HG02884 (cell line): Measurements from ENCODE around the gene CSF2.

Experiments
- ATAC-seq: cut with Tn5 transposase; IDR thresholded peaks from one replicate; pipeline ENCODE4 v1.9.1; 2021; ENCODE audit warnings: mild to moderate bottlenecking, moderate library complexity; ENCODE audit not compliant: unreplicated experiment

CSF2 gene

DNA sequence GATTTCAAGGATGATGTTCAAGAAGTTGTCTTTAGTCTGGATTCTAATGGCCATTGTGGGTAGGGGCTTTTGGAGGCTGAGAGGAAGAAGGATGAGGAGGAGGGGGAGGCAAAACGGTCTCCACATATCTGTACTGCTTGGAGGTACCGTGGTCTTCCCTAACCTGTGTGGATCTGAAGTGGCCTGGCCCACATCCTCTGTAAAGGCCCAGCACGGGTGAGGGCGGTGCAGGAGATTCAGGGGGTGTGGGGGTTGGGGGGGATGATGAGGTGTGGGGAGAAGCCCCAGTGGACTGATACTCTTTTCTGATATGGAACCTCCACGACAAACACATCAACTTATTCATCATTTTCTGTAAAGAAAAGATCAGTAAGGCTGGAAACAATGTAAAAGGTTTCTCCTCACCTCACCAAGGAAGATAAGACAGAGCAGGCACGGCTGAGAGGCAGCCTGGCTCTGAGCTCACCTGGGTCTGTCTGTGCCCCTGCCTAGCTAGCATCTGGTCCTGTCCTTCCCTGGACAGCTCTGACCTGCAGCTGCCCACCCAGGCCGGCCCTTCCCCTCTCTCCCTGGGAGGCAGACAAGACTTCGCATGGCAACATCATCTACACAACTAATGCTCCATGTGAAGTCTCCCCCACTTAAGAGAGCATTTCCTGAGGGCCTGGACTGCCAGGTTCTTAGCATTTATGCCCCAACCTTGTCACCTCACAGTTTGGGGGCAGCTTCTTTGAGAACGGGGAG is 18.7 kb upstream of the CSF2 start:
- ATAC-seq = no peak

DNA sequence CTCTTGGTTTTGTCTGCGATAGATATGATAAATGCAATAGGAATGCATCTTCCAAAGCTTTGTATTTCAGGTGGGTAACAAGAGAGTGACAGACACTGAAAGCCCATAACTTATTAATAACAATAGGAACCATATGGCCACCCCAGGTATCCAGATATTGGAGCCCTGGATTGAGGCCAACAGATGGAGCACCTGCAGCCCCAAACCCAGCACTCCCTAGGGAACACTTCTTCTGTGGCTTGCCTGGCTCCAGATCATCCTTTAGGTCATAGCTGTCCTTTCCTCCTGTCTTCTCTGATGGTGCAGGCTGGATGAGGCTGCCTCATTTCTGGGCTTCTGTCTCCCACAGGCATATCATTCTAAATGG is 18.2 kb upstream of the CSF2 start:
- no peak for ATAC-seq

DNA sequence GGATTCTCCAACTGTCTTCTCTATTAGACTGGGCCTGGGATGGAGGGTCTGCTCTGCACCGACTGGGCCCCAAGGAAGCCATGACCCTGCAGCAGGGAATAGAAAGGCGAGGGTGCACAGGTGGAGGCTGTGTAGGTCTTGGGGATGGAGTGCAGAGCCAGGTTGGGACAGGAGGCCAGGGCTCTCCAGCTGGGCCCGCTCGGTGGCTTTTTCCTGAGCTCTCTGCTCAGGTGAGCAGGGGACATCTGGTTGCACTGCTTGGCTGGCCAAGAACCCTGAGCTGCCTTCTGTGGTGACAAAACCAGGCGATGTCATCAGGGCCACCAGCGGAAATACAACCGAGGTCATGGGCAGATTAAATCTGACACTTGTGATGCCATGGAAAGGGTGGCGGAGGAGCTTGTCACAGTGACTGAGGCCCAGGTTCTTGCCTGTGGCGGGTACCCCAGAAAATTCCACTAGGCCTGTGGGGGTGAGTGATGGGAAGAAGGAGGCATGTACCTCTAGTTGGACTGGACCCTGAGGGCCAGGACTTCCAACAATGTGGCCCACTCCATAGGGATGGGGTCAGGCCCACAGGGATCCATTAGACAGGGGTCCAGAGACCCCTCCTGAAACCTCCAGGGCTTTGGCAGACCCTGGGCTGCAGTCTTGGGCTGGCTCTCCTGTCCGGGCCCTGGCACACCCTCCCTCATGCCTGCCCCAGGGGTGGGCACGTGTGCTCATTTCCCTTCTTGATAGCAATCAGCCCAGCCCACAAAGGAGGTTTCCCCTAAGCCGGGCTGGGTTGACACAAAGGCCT is 17.6 kb upstream of the CSF2 start:
- ATAC-seq = no peak

DNA sequence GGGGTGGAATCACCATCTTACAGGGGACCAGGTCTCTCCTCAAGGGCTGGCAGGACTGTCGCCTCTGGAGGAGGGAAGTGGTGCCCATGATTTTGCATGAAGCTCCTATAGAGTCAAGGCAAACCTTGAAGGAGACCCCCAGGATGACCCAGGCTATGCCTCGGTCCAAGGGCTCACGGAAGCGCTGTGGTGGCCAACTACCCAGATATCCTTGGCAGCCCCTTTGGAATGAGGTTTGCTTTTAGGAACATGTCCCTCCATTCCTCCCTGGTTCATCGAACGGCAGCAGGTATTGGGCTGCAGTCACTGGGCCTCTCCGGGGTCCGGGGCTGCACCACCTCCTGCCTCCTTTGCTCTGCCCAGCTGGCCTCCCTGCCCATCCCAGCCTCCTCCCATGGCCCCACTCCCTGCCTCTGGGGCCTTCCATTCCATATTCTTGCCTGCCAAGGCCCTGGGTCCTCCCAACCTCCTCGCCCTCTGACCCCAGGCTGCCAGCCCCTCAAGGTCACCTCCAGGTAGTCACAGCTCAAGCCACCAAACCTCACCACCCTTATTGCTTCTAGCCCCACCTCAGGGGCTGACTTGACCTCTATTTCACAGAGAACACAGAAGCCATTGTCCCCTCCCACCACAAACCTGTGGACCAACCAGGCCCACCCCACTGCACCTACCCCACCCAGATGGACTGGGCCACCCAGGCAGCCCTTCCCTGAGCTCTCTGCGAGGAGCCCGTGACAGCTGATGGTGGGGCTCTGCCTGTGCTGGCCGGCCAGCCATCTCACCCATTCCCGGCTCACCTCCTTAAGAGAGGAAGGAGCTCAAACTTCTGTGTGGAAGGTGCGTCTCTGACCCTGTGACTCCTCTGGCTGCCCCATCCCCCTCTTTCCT is 16.7 kb upstream of the CSF2 start:
- no peak for ATAC-seq

DNA sequence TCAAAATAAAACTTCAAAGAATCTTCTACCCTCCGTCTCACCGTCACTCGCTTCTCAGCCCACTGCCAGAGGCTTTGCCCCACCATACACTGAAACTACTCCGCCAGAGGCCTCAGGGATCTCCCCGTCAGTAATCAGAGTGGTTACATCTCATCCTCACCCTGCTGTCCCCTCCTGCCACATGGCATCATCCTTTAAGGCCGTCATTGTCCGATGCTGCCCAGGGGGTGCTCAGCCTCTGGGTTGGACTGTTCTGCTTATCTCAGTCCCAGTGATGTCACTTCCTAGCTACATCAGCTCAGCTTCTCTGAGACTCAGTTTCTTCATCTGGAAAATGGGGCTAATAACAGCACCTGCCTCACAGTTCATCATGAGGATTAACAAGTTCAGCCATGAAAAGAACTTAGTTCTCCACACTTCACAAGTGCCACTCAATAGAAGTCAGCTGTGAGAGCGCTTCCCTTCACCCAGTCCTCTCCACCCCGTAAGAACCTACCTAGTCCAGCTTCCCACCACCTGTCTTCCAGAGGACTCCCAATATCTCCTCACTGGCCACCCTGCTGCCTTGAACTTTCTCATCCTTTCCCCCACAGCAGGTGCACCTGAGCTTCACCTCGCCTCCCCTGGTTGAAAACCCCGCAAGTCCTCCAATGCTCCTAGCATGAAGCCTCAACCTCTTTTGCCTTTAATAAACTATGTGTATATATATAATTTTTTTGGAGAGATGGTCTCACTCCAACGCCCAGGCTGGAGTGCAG is 15.9 kb upstream of the CSF2 start:
- no peak for ATAC-seq

DNA sequence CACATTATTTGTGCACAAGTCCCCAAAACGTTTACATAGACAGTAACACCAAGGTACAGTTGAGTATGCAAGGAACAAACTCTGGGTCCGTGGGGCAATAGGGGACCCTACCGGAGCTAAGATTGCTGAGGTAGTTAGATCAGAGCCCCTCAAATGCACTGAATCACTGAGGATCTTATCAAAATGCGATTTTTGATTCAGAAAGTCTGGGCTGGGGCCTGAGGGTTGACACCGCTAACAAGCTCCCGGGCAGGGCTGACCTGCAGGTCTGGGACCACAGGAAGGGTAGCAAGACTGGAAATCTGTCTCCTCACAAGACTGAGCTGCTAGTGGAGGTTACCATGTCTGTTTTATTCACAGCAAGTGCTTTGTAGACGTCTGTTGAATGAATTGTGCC is 14.9 kb upstream of the CSF2 start:
- ATAC-seq = no peak

DNA sequence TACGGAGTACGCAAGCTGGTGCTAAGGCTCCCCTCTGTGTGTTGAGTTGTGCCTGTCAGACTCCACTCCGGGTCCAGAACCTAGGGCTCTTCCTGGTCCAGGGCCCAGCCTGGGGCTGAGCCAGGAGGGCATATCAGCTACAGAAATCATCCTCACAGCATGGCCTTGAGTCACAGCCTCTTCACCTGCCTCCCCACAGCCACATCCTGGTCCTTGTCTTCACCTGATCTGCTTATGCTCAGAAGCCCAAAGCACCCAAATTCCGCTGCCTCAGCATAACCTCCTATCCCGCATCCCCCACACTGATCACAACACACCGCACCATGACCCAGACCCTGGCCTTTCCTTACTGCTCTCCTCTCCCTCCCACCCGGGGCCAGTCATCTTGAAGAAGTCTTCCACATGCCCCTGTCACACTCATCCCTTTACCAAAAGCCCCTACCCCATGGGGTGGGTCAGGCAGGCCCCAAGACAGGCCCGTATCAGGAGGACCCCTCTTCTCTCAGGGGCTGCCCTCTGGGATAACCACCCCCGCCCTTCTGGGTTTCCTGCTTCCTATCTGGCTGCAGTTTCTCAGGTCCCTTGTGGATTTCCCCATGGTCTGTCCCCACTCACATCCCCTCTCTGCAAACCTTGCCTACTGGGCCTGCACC is 14.4 kb upstream of the CSF2 start:
- ATAC-seq = no peak

DNA sequence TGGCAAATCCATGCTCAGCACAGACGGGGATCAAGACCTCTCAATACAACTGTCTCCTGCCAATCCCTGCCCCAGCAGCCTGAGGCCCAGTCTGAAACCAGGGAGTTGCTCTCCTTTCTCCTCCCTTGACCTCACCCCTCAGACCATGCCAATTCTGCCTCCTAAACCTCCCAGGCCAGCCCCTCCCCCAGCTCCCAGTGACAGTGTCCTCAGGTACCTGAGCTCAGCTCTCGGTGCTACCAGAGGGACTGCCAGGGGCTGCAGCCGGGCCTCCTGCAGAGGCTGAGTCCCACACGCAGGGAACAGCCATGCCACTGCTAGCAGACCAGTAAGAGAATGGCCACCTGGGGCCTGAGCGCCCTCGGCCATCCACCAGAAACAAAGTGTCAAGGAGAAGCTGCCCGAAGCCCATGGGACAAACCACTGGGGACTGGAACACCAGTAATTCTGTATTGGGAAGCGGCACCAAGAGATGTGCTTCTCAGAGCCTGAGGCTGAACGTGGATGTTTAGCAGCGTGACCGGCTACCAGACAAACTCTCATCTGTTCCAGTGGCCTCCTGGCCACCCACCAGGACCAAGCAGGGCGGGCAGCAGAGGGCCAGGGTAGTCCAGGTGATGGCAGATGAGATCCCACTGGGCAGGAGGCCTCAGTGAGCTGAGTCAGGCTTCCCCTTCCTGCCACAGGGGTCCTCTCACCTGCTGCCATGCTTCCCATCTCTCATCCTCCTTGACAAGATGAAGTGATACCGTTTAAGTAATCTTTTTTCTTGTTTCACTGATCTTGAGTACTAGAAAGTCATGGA is 13.7 kb upstream of the CSF2 start:
- ATAC-seq = no peak

DNA sequence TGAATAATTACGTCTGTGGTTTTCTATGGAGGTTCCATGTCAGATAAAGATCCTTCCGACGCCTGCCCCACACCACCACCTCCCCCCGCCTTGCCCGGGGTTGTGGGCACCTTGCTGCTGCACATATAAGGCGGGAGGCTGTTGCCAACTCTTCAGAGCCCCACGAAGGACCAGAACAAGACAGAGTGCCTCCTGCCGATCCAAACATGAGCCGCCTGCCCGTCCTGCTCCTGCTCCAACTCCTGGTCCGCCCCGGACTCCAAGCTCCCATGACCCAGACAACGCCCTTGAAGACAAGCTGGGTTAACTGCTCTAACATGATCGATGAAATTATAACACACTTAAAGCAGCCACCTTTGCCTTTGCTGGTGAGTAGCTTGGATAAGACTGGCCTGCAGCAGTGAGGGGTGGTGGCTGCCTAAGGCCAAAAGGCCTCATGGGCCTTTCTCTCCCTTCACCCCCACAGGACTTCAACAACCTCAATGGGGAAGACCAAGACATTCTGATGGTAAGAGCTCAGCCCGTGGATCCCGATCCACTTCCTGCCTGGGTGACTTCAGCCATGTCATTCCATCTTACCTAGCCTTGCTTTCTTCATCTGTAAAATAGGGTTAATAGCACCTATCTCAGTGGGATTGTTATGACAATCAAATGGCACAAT is 13.0 kb upstream of the CSF2 start, which contains the start of gene IL3:
Gene IL3 (plus strand): TSS at position 155 of the 661 bp plus-strand sequence. CDS start 52 bp downstream, at position 207.
- ATAC-seq = no peak

DNA sequence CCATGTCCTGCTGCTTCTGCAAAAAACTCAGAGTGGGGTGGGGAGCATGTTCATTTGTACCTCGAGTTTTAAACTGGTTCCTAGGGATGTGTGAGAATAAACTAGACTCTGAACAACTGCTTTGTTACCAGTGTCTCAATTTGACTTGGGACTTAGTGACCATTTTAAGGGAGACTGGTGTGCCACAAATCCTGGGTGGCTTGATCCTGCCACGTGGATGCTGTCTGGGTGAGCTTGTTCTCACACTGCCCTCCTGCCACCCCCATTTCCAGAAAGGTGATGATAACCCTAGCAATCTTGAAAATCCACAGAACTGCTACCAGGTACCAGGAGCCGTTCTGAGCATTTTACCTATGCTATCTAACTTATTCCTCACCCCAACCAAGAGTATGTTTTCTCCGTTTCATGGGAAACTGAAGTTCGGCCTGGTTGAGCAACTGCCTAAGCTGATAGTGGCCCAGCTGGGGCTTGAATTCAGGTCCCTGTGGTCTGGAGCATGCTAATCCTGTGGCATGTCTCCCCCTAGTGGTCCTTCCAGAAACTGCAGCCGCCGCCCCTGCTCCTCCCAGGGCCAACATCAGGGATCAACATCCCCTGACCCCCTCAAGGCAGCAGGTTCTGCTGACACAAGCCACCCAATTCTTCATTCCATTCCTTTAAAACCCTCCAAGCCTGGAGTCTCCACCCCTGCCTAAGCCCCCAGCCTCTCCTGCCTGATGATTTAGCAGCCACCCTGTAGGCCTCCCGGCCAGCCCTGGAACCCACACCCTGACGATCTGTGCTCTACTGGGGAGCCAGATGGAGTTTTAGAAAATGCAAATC is 10.3 kb upstream of the CSF2 start:
- ATAC-seq = no peak

DNA sequence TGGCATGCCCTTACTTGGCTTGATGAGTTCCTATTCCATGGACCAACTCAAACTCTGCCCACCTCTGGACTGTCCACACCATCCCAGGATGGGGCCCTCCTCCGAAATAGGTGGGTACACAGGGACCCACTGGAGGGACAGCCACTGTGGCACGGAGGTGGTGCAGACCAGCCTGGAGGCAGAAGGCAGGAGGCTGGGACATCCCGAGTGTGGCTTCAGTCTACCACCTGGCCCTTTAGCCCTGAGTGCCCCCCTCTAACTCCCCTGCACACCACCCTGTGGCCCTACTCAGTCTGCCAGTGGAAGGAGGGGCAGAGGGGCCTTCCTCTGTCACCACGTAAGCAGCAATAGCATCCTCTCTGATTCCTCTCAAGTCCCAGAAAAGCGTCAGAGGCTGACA is 9.4 kb upstream of the CSF2 start:
- no peak for ATAC-seq

DNA sequence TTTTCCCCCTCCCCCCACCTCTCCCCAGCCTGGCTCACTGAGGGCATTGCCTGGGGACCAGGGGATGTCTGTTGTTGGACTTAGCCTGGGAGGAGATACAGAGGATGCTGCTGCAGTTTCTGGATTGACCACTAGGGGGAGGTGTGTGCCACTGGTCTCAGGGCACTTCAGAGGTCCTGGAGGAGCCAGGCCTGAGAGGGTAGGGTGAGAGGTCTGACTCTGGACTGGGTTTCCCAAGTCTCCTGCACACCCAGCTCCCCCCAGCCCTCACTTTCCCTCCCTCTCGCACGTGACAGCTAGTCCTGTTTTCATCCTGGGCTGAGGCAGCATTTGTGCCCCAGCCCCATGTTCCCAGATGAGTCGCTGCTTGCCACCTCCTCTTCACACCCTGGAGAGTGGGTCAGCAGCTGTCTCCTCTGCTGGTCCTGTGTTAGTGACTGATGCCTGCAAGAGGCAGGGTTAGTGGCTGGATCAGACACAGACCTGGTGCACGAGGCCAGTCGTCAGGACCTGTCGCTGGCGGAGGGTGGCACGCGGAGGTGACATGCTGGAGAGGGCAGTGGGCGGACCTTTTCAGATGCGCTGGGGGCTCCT is 8.8 kb upstream of the CSF2 start:
- ATAC-seq = peak; percentile 60

DNA sequence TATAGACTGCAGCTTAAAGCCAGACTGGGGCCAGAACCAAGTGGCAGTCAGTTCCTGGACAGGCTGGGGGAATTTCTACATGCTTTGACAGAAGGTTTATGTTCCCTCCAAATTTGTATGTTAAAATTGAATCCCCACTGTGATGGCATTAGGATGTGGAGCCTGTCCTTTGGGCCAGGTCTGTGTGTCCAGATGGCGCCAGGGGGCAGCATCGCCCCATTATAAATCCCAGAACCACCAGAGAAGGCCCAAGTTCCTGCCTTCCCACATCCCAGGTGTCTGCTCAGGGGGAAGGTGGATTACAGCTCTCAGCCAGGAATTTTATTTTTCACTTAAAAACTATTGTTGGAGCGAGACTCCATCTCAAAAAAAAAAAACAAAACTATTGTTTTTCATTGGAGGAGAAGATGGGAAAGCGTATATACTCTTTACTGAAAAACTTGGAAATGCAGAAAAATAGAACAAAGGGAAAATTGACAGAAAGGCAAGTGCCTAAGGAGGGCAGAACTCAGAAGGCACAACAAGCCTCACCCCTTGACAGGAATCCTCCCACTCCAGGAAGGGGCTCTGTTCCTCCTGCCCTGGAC is 8.1 kb upstream of the CSF2 start:
- peak; percentile 38 for ATAC-seq

DNA sequence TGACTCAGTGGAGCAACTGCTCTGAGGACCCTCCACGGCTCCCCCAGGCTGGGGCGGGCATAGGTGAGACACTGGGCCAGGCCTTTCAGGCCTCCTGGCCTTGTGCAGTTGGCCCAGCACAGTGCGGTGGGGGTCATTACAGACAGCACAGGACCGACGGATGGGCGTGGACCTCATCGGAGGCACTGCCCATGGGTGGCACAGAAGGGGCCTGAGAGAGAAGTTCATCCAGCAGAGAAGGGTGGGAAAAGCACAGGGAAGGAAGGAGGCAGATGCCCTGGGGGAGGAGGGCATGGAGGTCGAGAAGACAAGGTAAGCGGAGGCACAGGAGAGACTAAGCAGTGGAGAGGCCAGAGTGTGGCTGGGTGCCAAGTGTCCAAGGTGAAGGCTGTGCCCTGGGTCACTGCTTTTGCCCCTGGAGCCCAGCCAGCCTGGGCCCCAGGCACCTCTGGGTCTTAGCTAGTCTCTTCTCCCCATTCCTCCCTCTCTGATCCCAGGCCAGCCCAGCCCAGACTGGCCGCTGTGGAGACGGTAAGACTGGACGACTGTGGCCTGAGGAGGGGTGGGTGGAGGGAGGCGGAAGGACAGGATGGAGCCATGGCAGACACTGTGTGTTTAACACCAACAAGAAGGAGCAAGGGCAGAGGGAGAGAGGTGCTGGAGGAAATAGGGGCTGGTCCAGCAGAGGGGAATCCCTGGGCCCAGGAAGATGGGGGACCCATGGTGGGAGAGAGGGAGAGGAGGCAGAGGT is 7.5 kb upstream of the CSF2 start:
- ATAC-seq = no peak

DNA sequence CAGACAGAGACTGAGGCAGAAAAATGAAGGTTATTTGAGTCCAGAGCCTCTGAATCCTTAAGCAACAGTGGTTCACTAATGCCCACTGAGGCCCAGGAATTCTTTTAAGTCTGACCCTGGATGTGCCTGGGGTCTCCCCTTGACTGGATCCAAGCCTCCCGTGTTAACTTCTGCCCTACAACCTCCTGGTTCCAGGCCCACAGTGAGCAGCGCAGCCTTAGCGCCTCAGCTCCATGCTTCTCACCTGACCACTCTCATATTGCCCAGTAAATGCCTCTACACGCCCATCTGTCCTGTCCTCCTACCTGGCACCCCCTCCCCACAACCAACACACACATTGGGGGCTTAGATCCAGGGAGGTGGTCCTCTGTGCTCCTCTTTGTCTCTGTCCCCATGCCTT is 6.7 kb upstream of the CSF2 start:
- ATAC-seq = no peak

DNA sequence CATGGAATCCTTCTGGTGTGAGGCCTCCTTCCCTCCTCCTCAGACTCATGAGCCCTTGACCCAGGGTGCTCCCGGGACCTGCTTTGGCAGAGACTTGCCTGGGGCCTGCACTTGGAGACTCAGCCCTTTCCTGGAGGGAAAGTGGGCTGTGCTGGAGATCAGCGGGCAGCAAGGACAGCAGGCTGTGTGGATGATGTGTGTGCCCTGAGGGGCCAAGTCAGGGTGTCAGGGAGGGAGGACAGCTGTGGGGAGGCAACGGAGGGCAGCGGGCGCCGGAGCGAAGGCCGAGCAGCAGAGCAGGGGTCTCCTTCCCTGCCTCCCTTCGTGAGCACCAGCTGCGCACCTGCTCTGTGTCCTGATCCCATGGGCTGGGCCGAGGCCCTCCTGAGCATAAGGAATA is 6.1 kb upstream of the CSF2 start:
- ATAC-seq = no peak
